ELR (cell line): ENCODE results near the gene FBXO3.
"Not testable (repeated sequence)": the region's sequence is repeated elsewhere in the genome, so short reads cannot be mapped to it uniquely, and the experiment has no call there.

ENCODE experiments used
- DNase-seq: peaks from one replicate; pipeline ENCODE4 v3.0.0-alpha.2; 2015; ENCODE audit warnings: low read depth

Gene FBXO3

DNA sequence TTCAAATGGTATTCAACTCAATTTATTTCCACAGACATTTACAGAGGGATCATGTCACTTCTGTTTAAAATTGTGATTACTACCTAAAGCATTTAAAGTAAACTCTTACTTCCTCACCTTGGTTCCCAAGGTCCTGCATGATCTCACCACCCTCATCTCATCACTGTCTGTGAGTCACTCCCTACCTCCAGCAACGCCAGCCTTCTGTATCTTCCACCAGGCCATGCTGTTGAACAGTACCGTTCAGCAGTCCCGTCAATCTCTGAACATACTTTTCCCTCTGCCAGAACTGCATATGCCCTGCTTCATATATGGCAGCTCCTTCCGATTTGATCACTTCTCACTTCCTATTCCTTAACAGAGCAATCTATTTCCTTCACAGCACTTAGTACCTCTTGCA is 2.0 kb downstream of the FBXO3 start:
- peak; percentile 58 for DNase-seq

DNA sequence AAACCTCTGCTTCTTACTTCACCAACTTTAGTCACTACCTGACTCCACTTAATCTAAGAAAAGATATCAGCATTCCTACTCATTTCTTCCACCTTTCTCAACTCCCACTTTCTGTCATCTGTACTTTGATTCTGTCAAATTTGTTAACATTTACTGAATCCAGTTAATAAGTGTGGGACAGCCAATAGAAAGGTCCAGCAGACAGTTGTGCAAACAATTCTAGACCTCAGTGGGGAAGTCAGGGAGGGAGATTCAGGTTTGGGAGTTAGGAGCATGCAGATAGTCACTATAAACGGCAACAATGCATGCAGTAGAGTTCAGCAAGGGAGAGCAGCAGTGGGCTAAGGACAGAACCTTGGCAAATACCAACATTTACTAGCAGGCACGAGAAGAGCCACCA is 4.1 kb downstream of the FBXO3 start:
- no peak for DNase-seq

- DNase-seq: peak; percentile 56
Measured at GRCh38 chr11:33769542-33769941, 4.8 kb downstream of the FBXO3 start.

DNA sequence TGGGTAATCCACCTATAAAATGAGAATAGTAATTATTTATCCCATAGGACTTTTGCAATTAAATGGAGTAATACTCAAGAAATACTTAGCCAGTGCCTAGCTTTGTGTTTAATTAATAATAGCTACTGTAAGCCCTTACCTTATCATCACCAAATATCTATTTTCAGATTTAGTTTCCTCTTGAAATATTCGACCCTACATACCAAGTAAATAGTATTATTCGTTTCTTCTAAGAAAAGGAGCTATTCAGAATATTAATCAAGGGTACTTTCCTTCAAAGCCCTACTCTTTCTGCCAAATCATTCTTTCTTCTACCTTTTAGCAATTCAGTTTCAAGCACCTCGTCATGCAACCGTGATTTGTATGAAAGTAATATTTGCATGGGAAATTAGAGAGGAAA is 6.7 kb downstream of the FBXO3 start:
- DNase-seq: no peak

DNA sequence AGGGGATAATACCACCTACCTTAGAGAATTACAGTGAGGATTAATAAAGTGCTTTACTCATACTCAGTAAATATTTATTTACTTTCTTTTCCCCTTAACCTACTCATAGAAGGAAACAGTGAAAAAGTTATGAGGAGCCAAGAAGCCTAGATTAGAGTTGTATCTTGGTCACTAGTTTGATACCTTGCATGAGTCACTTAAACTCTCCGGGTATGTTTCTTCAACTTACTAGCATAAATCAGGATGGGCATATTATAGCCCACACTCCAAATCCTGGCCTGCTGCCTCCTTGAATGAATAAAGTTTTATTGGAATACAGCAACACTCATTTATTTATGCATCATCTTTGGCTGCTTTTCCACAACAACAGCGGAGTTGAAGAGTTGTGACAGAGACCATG is 8.2 kb downstream of the FBXO3 start:
- no peak for DNase-seq

DNA sequence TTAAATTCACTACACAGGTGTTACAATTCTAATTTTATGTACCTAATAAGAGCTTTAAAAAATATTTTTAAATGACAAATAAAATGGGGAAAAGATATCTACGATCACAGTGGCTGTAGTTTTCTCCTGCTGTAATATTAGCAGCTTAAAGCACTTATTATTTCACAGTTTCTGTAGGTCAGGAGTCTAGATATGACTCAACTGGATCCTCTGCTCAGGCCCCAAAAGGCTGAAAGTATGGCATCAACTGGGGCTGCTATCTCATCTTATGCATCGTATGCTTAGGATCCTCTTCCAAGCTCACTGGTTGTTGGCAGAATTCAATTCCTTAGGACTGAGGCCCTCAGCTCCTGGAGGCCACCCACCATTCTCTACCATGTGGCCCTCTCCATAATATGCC is 12.8 kb downstream of the FBXO3 start:
- no peak for DNase-seq

DNA sequence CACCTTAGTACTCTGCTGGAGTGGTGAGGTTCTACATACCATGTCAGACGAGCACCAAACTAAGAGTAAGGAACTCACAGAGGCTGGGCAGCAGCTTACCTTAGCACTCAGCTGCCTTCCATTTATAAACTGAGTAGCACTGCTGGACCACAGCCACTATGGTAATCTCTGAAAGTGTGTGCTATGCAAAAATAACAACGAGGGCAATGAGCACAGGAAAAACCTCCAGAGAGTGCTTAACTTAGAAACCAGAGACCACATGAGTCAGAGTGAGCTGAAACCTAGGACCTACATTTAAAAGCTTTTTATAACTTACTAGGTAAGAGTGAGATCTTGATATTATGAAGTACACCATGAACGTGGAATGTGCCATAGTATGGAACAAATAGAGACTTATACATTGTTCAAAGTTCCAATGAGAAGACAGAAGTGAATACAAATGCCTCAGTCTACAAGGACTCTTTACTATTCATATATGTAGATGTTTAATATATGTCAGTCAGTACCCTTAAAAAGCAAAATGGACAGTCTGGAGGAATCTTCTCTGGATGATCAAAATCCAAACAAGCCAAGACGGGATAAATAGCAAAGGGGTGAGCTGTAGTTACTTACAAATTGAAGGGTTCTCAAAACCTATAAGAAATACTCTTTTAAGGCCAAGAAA is 20.9 kb downstream of the FBXO3 start:
- DNase-seq: peak; percentile 24

GRCh38 chr11:33751878-33752277 is 22.4 kb downstream of the FBXO3 start:
- DNase-seq: no peak

DNA sequence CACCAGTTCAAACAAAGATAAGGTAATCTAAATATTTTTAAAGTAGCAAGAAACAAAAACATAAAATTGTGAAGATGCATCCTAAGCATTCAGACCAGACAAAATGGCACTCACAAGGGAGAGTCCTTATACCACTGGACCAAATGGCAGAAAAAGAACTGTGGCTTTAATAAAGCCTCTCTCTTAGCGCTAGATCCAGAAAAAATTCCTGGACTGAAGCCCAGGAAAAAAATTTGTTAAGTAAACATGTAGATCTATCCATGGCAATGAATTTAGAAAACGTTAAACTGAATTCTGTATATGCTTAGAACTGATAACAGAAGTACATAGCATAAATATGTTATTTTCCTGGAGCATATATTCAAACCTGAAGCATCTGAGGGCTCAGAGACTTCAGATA is 26.3 kb downstream of the FBXO3 start:
- no peak for DNase-seq

- DNase-seq: no peak
Measured at GRCh38 chr11:33743291-33743690, 31.0 kb downstream of the FBXO3 start.

DNA sequence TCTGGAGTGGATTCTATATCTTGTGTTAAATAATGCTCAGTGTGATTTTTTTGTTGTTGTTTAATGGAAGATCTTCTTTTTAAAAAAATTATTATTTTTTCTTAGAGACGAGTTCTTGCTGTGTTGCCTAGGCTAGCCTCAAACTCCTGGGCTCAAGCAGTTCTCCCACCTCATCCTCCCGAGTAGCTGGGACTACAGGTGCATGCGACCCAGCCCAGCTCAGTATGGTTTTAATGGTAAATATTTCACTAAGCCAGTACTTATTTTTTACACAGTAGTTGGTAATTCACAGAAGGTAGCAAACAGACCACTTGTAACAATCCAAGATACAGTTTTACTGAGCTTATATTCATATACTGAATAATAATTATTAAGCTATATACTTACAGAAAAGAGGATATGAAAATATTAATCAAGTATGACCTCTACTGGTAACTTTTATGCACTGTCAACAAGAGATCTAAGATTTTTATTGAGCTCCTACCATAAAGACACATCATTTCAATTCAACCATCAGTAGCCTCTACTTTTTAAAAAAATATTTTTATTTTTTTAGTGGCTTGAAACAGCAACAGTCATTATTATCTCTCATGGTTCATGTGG is 32.0 kb downstream of the FBXO3 start:
- peak; percentile 65 for DNase-seq

GRCh38 chr11:33741806-33742205 is 32.5 kb downstream of the FBXO3 start:
- no peak for DNase-seq

DNA sequence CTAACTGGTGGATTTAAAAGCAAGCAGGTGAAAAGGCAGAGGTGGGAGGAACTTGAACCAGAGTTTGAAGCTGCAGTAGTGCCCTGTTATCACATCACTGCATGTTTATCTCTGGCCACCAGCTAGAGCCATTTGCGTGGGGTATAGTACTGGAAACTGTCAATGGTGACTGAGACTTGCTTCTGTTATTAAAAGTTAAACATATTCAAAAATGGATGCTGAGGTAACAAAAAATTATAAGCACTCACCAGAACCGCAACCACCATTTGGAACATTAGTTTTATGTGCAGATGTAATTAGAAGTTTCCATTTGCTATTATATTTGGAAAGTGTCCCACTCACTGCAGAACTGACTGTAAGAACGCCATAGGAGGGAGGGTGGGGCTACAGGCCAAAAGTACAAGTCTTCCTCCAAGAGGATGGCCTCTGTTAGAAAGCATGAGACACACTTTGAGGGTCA is 36.9 kb downstream of the FBXO3 start:
- DNase-seq: peak; percentile 31

- DNase-seq: peak; percentile 97
Measured at GRCh38 chr11:33736148-33736812, 38.0 kb downstream of the FBXO3 start, which contains the start of gene CD59. TSS of gene CD59 (minus strand) at chr11:33736423. CDS start at chr11:33722445, 13,978 bp downstream.

- DNase-seq: peak; percentile 62
Measured at GRCh38 chr11:33735271-33736147, 38.8 kb downstream of the FBXO3 start.

DNA sequence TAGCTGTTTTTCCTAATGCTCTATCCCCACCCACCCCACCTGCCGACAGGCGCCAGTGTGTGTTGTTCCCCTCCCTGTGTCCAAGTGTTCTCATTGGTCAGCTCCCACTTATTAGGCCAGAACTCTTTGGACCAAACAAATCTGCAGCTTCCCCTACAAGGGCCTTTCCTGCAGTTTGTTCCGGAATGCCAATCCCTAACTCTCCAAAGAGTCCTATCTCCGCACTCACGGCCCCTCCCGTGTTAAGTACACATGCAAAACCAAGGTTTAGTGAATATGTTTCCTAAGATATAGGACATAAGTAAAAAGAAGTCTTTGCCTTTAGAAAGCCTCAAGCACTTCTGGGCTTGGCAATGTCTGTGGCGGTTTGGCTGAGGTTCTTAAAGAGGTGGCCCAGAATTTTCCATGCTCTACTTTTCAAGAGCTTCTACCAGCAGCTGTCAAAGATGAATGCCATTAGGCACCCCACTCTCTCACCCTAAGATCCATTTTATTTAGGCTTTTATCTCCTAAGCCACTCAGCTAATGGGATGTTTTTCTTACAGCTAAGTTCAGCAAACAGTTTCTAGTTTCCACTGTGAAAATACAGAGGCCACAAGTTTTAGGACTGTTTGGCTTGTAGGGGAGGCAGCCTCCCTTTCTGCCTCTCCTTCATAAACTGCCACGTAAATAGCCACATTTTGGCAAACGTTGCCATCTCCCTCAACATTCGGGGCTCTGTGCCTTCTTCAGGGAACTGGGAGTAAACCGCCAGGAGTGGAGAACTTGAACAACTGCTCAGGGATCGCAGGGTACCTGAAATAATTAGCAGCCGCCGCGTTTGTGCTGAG is 39.7 kb downstream of the FBXO3 start:
- DNase-seq: peak; percentile 37

DNA sequence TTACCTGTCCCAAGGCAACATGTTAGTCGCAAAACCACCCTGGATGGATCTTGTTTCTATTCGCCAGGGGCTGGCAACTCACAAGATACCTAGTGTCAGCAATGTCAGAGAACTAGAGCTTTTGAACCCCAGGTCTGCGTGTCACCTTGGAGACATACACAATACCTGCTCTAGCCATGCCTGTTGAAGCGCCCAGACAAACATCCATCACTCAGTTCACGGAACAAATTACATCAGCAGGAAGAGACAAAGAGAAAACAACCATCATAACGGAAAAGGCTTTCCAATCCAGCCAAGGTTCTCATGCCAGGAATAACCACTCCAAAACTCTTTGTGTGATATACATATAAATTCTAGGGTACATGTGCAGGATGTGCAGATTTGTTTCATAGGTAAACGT is 40.3 kb downstream of the FBXO3 start:
- no peak for DNase-seq

DNA sequence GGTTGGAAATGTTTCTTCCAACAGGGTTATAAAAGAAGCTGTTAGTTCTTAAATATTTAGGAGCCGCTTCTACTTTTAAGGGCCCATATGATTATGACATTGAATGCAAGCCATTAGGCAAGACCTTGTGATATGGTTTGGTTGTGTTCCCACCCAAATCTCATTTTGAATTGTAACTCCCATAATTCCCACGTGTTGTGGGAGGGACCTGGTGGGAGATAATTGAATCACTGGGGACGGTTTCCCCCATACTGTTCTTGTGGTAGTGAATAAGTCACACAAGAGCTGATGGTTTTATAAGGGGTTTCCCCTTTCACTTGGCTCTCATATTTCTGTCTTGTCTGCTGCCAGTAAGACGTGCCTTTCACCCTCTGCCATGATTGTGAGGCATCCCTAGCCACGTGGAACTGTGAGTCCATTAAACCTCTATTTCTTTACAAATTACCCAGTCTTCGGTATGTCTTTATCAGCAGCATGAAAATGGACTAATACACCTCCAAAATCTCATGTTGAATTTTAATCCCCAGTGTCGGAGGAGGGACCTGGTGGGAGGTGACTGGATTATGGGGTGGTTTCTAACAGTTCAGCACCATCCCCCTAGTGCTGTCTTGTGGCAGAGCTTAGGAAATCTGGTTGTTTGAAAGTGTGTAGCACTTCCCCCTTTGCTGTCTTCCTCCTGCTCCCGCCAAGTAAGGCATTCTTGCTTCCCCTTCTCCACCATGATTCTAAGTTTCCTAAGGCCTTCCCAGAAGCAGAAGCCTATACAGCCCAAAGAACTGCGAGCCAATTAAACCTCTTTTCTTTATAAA is 42.4 kb downstream of the FBXO3 start:
- DNase-seq: no peak

DNA sequence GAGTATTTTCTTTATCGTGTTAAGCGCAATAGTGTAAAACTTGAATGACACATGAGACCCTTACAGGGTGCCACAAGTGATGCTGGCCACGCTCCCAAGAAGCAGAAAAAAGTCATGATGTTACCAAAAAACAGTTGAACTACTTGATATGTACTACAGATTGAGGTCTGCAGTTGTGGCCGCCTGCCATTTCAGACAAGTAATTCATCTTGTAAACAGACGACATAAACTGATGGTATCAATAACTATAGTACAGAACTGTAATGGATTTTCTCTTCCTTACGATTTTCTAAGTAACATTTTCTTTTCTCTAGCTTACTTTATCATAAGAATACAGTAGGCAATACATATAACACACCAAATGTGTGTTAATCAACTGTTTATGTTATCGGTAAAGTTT is 43.6 kb downstream of the FBXO3 start:
- DNase-seq: no peak

- DNase-seq: not testable (repeated sequence)
Measured at GRCh38 chr11:33729072-33729664, 45.2 kb downstream of the FBXO3 start.
